ENCODE measurements around the gene CALHM6.

DNA sequence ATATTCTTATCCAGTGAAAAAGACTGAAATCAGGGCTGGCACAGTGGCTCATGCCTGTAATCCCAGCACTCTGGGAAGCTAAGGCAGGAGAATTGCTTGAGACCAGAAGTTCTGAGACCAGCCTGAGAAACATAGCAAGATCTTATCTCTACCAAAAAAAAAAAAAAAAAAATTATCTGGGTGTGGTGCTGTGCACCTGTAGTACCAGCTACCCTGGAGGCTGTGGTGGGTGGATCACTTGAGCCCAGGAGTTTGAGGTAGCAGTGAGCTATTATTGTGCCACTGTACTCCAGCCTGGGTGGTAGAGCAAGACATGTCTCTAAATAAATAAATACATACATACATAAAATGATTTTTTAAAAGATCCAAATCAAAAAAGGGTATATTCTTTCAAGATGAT lies 6.3 kb downstream of the CALHM6 start:
- TF ChIP-seq, protein P1, sequence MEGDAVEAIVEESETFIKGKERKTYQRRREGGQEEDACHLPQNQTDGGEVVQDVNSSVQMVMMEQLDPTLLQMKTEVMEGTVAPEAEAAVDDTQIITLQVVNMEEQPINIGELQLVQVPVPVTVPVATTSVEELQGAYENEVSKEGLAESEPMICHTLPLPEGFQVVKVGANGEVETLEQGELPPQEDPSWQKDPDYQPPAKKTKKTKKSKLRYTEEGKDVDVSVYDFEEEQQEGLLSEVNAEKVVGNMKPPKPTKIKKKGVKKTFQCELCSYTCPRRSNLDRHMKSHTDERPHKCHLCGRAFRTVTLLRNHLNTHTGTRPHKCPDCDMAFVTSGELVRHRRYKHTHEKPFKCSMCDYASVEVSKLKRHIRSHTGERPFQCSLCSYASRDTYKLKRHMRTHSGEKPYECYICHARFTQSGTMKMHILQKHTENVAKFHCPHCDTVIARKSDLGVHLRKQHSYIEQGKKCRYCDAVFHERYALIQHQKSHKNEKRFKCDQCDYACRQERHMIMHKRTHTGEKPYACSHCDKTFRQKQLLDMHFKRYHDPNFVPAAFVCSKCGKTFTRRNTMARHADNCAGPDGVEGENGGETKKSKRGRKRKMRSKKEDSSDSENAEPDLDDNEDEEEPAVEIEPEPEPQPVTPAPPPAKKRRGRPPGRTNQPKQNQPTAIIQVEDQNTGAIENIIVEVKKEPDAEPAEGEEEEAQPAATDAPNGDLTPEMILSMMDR (IDR thresholded peaks at IDR 0.05) = no peak
- TF ChIP-seq POLR2A (IDR thresholded peaks at IDR 0.05) = no peak

Data from thyroid gland (tissue), 4 donors.